ENCODE data around the gene PRKAG2. TPM values are rescaled to one million over a fixed set of nuclear protein-coding genes. Genes with fewer than 3 reads are reported as not detected.

The PRKAG2 gene
- total RNA-seq, 1 experiment from 2014 or later: 20.9 TPM

DNA sequence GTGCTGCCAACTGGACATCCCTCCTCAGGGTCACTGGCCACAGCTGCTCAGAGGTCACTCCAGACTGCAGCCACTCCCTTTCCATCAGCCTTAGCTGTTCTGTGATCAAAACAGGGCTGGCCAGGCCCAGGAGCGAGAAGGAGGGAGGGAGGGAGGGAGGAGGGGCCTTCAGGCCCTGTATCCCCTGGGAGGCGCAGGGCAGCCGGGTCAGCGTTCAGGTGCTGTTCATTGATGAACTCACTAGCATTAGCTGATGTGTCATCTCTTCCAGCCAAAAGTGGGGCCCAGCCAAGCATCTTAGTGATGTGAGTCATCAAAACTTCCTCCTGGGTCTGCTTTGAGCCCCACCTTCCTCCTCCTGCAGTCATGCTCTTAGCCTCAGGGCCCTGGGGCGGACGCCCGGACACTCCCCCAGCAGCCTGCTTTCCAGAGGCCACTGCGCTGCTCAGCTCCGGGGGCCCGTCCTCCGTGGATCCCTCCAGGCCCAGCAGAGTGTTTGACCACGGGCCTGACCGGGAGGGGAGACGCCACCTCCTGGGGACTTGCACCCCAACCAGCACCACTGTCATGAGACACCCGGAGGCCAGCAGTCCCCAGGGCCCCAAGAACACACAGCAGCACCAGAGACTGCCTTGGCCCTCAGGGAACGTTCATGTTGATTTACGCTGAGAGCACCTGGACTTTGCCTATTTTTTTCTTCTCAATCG is 149.2 kb downstream of the PRKAG2 start:
- peak; percentile 99 for DNase-seq (ENCODE audit: low read depth)

DNA sequence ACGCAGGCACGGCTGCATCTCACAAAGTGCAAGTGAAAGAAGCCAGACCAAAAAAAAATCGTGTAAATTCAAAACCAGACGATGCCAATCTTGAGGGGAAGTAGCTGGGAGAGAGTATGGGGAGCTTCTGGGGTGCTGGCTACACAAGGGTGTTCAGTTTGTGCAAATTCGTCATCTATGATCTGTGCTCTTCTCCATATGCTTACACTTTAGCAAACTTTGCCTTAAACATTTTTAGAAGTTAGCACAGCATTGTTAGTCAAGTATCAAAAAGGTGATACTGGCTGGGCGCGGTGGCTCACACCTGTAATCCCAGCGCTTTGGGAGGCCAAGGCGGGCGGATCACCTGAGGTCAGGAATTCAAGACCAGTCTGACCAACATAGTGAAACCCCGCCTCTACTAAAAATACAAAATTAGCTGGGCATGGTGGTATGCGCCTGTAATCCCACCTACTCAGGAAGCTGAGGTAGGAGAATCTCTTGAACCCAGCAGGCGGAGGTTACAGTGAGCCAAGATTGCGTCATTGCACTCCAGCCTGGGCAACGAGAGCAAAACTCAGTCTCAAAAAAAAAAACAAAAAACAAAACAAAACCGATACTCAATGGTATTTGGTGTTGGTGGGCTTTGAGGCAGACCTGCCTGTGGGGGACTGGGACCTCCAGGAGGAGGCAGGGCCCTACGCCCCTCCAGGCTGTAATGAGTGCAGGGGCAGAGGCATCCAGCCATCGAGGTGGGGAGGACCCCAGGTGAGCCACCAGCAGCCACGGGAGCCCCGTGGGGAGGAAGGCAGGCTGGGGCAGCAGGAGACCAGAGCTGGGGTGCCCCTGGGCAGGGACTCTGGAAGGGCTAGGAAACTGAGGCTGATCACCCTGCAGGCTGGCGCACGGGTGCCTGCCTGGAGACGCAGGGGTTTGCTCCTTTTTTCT is 150.0 kb downstream of the PRKAG2 start:
- no peak for DNase-seq (ENCODE audit: low read depth)

DNA sequence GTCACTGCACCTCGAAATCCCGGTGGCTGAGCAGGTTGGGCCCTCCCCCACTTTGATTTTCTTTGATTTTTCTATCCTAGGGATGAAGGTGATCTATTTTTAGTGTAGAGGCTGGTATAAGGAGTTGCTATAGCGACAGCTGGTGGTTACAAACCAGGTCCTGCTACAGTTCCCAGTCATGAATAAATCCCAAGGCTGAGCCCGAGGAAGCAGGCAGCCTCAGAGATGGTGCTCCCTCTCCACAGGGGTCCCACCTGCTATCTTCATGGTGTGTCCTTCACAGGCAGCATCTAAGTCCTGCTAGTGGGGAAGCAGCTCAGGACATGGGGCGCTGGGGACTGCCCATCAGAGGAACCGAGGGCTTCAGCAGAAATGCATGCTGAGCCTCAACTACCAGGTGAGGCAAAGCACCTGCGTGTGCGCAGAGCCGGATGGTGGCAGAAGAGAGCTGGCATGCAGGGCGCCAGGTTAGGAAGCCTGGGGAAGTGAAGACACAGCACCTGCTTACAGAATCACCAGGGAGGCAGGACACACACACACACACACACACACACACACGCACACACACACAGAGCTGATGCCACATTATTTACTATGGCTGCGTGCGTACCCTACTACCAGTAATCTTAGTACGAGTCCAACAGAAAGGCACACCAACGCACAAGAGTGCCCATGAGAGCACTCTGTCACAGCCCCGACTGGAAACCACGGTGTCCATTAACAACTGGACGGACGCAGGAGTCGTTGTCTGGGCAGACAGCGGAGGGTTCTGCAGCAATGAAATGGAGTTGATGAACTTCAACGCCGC is 150.9 kb downstream of the PRKAG2 start:
- no peak for DNase-seq (ENCODE audit: low read depth)

DNA sequence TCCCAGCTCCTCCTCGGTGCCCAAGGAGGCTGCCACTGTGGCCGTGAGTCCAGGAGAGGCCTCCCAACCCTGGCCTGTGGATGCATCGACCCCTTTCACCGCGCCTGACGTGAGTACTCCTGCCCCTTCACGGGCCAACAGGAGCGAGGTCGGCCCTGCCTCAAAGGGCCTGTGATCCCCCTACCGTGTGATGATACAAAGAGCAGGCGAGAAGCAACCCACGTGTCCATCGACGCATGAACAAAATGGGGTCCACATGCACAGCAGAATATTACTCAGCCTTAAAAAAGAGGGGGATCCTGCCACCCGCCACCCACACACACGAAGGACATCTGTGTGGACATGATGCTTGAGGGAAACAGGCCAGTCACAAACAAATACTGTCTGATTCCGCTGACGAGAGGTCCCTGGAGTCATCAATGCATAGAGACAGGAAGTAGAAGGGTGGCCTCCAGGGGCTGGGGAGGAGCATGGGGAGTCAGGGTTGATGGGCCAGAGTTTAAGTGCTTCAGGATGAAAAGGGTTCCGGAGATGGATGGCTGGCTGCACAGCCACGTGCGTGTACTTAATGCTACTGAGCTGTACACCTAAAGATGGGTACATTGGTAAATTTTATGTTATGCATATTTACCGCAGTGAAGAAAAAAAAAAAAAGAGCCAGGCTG is 151.9 kb downstream of the PRKAG2 start:
- DNase-seq (ENCODE audit: low read depth): no peak

DNA sequence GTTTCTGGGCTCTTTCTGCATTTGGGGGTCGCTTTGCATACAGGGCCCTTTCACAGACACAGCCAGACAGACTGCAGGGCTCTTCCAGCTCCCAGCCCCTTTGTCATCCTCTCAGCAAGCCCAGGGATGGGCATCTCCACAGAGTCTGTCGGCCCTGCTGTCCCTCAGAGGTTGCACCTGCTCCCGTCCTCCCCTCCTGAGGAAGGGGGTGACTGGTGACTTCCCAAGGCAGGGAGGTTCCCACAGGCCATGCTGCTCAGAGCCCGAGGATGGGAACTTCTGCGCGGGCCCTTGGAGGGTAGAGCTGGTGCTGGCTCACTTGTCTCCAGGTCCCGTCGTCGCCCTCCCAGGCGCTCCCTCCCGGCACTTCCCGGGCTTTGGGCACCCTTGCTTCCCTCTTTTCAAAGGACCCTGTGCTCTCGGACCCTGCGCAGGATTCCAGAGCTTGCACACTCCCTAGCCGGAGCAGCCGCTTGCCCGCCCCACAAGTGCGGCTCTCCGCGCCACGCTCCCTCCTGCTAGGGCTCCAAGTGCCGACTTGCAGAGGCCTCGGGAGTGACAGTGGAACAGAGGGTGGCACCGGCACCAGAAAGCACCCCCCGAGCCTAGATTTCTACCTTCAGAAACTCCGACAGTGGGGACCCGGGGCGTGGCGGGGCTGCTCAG is 152.5 kb downstream of the PRKAG2 start:
- no peak for DNase-seq (ENCODE audit: low read depth)

DNA sequence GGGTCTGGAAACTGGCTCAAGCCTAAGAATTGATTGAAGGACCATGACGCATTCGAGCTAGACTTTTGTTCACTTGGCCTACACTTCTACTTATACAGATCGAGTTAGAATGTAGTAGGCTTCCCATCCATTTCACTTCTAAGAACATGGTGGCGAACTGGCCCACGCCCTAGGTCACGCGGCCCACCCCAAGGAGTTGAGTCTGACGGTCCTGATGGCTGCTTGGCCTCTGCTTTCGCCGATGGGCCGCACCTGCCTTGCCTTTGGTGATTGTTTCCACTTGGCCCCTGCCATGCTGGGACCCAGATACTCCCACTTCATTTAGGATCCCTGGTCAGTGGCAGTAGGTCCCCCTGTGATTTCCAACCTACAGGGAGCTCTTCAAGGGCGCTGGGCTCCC is 153.6 kb downstream of the PRKAG2 start:
- no peak for DNase-seq (ENCODE audit: low read depth)

DNA sequence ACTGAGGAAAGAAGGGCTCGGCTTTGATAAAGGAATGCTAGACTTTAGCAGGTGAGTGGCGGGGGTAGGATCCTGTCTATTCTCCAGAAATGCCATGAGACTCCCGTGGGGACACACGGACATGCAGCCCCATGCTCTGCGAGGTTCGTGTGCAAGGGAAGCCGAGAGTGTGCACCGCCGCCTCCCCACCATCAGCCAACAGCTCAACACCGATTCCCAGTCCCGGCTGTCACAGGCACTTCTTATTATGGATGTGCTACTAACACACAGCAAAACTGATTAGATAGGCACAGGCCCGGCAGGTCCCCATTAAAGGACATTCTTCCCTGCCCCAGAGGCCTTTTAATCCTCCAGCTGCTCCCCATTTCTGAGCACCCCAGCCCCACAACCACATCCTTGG is 154.4 kb downstream of the PRKAG2 start:
- DNase-seq (ENCODE audit: low read depth): no peak

DNA sequence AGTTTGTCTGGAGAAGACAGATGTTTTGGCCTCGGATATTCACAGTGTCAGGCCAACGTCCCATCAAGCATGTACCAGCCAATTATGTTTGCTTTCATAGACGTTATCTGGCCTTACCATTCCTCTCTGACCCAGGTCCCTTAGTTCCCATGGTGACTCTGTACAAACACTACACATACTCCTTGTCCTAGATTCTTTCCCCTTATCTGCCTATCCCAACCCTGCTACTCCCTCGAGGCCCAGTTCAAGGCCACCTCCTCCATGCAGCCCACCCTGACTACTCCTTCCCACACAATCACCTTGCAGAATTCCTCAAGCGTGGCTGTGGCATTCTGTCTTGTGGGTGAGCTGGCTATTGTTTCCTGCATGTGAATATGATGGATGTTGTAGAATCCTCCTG is 155.2 kb downstream of the PRKAG2 start:
- no peak for DNase-seq (ENCODE audit: low read depth)

DNA sequence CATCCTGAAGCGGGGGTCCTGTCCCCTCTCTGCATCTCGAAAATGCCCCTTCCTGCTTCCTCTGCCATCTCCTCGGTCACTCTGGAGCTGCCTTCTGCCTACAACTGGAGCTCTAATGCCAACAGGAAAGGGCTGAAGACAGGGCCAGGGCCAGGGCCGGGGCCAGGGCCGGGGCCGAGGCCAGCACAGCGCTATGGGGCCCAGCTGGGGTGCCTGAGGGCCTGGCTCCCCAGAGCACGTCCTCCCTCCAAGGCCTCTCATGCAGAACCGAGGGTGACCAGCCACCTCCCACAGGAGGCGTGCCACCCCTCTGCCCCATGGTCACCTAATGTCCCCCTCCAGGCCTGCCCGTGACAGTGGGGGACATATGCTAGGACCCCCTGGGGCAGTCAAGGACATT is 155.7 kb downstream of the PRKAG2 start:
- no peak for DNase-seq (ENCODE audit: low read depth)

DNA sequence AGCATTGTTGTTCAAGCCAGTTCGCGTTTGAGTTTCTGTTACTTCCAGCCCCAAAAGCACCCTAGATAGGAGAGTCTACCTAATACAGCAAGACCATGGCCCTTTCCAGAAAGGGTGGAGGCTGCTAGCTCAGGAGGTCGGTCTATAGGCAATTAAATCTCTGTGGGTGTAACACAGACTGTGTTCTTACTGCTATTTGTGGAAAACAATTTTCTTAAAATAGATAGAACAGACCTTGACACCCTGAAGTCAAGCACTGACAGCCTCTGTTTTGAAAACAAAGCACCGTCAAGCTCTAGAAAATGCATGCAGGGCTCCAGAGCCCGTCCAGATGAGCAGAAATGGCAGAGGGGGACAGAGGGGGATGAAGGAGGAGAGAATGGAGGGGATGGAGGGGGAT is 156.6 kb downstream of the PRKAG2 start:
- DNase-seq (ENCODE audit: low read depth): no peak

DNA sequence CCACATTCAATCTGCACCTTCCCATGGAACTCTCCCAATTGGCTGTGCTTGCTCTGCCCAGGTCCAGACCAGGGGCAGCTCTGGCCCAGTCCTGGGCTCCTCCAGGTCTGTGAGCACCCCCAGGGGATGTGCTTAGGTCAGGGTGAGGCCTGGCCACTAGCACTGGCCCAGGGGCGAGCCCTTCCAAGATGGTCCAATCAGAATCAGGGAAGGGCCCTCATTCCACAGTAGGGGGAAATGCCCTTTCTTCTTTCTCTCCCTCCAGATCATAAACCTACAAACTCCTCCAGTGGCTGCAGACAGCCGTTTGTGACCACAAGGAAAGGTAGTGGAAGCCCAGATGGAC is 157.0 kb downstream of the PRKAG2 start:
- no peak for DNase-seq (ENCODE audit: low read depth)

DNA sequence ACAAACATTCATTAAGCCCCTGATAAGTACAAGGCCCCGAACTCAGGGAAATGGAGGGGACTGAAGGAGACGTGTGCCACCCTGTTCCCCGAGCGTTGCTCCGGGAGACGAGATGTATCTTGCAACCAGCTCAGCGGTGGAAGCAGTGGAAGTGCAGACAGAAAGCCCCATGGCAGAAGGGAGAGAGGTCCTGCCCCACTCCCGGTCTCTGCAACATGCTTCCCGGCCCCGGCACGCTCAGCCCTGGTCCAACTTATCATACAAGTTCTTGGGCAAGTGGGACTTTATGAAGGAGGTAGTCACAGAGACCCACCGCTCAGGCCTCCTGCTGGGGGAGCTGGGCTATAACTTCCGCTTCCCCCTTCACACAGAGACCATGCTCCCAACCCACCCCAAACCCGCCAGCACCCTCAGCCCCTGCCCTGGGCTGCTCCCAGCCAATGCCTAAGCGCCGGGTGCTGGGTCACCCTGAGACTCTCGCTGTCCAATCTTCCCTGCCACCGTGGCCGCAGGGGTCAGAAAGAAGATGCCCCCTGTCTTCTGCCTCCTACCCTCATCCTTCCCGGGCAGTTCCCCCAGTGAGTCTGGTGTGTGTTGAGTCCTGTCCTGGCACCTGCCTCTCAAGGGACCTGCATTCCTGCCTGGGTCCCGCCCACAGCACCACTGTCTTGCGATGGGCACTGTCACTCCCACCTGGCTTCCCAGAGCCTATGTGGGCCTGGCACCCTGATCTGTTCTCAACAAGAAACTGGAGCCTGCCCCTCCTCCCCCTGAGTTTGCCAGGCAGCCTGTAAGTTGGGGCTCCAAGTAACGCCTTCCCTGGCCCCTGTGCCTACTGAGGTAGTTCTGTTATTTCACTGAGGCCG is 157.7 kb downstream of the PRKAG2 start:
- no peak for DNase-seq (ENCODE audit: low read depth)

DNA sequence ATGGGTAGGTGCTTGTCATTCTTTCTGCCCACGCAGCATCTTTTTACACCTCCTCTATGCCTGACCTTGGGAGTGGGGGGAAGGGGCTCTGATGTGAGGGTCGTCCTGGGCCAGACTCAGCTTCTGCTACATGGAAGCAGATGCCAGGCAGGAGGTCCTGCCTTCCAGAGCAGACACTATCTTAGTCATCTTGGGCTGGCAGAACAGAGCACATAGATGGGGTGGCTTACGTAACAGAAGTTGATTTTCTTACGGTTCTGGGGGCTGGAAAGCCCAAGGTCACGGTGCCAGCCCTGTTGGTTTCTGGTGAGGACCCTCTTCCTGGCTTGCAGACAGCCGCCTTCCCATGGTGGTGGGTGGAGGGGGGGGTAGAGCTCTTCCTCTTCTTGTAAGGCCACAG is 159.0 kb downstream of the PRKAG2 start:
- no peak for DNase-seq (ENCODE audit: low read depth)

DNA sequence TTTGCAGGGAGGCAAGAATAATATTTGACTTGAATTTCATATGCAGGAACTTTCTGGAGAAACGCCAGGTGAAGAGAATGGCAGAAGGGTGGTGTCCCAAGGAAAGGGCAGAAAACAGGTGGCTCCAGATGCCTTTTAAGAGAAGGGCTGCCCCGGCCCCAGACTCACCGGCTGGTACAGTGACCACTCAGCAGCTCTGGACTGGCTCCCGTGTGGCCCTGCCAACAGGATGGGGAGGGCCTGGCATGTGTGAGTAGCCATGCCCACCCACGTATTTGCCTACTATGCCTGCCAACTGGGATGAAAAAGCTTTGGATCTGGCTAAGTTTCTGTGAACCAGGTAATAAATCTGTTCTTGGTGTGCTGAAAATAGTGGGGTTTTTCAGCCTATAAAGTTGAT is 159.5 kb downstream of the PRKAG2 start:
- DNase-seq (ENCODE audit: low read depth): no peak

DNA sequence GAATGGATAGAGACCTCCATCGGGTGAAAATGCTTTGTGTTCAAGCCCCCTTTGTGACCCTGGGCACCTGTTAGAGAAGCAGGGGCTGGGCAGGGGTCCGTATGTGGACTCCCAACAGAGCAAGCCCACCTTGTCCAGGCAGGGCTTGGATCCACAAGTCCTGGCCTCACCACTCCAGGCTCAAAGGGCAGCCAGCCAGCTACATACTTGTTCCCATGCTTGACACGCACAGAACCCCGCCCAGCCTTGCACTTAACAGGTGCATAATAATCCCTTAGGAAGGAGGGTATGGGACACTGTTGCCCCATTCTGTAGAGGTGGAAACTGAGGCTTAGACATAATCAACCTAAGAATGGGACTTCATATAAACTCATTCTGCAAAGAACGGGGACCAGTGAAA is 160.6 kb downstream of the PRKAG2 start:
- no peak for DNase-seq (ENCODE audit: low read depth)

DNA sequence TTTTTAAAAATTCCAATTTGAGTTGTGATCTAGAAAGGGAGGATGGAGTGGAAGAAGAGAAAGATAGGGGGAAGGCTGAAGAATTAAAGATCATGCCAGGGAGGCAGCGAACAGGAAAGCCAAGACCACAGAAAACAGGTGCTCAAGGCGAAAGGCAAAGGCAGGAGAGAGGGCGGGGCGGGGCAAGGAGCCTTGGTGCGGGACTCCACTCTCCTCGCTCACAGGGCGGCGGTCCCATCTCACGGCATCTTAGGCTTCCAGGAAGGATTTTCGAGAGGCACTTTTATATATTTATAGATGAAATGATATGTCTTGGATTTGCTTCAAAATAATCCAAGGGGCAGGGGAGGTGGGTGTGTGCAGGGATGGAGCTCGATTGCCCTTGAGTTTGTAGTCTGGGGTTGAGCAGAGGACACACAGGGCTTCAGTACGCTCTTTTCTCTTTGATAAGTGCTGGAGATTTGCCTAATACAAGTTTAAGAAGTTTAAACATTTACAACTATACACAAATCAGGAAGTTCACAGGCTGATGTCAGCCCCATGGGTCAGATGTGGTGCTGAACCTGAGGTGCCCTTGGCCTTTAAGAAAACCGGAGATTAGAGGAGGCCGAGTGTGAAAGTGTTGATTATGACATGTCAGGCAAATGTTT is 161.1 kb downstream of the PRKAG2 start:
- no peak for DNase-seq (ENCODE audit: low read depth)

DNA sequence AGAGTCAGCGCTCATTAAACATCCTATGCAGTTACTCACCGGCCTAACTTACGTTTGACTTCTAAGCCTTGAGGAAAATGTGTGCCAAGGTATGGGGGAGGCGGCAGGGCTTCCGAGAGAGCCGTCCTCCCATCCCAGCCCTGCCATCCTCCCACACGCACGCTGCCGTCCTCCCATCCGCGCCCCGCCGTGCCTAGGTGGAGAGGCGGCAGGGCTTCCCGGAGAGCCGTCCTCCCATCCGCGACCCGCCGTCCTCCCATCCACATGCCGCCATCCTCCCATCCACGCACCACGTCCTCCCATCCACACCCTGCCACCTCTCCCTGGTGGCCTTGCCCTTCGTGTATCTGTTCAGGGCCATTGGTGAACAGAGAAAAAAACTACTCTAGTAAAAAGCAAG is 162.7 kb downstream of the PRKAG2 start:
- no peak for DNase-seq (ENCODE audit: low read depth)

DNA sequence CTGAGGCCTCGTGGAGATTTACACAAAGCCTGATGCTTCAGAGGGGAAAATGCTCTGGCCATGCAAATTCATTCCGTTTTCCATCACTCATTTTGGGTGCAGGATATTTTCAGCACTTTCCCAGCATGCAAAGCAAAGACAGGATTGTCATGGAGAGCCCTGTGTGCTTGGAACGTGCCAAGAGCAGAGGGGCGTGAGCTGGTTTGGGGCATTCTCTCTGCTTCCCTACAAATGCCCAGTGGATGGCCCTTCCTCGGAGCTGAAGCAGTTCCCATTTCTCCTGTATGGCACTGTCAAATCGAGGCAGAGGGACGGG is 164.1 kb downstream of the PRKAG2 start:
- DNase-seq (ENCODE audit: low read depth): no peak

DNA sequence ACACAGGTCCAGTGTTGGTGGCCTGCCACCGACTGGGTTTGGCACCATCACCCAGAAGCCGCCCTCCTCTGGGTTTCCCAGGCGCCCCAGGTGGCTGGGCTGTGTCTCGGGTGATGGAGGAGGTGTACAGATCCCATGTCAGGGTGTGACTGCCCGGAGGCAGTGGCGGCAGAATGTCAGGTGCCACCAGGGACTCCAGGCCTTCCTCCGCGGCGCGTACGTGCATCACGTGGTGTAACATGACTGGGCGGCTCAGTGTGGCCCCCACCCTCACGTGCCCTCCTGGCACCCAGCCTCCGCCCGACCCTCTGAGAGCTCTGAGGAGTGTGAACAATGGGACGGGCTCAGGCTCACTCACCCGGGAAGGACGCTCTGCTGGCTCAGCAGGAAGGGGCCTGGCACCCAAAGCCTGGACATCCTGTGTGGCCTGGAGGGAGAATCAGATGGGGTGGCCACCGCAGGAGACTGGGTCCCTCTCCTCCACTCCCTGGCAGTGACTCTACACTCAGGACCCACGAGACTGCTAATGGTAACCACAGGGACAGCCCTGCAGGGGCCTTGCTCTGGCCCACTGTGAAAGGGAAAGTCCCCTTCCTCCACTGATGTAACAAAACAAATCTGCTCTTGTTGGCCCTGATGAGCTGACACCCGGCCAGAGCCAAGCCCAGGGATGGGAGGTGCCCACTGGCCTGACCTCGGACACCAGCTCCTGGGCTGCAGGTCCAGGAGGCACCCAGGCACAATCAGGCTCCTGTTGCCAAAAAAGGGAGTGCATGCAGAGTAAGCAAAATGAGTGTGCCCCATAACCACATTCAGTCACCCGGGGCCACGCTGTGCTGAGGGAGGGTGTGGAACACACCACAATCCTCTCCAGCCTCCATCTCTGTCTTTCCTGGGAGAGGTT is 164.8 kb downstream of the PRKAG2 start:
- DNase-seq (ENCODE audit: low read depth): no peak
